Measurements from ENCODE around the gene NFIC. TPM values are rescaled to one million over a fixed set of nuclear protein-coding genes. Genes with fewer than 3 reads are reported as not detected.

The NFIC gene
- total RNA-seq, 1 donor = 42.7 TPM

GRCh38 chr19:3431760-3432397 is 65.5 kb downstream of the NFIC start:
- DNase-seq (ENCODE audit: low read depth) = no peak
- no peak overlapping the region for H3K4me3 ChIP-seq (ENCODE audit: low read depth, low read length)
- TF ChIP-seq, protein P1, sequence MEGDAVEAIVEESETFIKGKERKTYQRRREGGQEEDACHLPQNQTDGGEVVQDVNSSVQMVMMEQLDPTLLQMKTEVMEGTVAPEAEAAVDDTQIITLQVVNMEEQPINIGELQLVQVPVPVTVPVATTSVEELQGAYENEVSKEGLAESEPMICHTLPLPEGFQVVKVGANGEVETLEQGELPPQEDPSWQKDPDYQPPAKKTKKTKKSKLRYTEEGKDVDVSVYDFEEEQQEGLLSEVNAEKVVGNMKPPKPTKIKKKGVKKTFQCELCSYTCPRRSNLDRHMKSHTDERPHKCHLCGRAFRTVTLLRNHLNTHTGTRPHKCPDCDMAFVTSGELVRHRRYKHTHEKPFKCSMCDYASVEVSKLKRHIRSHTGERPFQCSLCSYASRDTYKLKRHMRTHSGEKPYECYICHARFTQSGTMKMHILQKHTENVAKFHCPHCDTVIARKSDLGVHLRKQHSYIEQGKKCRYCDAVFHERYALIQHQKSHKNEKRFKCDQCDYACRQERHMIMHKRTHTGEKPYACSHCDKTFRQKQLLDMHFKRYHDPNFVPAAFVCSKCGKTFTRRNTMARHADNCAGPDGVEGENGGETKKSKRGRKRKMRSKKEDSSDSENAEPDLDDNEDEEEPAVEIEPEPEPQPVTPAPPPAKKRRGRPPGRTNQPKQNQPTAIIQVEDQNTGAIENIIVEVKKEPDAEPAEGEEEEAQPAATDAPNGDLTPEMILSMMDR (IDR thresholded peaks at IDR 0.05; ENCODE audit: insufficient read depth, low read depth, low read length) = no peak

DNA sequence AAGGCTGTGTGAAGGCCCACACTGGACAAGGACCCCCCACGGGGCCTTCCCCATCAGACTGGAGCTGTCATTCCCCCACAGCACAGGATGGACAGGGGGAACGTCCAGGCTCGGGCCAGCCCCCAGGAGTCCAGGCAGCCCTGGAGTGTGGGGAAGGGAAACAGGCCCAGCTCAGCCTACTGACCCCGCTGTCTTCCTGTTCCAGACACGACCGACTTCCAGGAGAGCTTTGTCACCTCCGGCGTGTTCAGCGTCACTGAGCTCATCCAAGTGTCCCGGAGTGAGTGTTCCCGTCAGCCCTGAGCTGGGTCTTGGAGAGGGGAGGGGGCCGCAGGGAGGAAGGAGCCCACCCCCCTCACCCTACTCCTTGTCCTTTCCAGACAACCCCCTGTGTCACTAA is 66.9 kb downstream of the NFIC start:
- TF ChIP-seq, protein P1 (IDR thresholded peaks at IDR 0.05; ENCODE audit: insufficient read depth, low read depth, low read length) = no peak
- no peak overlapping the region for H3K4me3 ChIP-seq (ENCODE audit: low read depth, low read length)
- no peak for DNase-seq (ENCODE audit: low read depth)

GRCh38 chr19:3433805-3434540 is 67.6 kb downstream of the NFIC start:
- H3K4me3 ChIP-seq (ENCODE audit: low read depth, low read length) = no peak overlapping the region
- TF ChIP-seq, protein P1 (IDR thresholded peaks at IDR 0.05; ENCODE audit: insufficient read depth, low read depth, low read length) = no peak
- DNase-seq (ENCODE audit: low read depth) = no peak

DNA sequence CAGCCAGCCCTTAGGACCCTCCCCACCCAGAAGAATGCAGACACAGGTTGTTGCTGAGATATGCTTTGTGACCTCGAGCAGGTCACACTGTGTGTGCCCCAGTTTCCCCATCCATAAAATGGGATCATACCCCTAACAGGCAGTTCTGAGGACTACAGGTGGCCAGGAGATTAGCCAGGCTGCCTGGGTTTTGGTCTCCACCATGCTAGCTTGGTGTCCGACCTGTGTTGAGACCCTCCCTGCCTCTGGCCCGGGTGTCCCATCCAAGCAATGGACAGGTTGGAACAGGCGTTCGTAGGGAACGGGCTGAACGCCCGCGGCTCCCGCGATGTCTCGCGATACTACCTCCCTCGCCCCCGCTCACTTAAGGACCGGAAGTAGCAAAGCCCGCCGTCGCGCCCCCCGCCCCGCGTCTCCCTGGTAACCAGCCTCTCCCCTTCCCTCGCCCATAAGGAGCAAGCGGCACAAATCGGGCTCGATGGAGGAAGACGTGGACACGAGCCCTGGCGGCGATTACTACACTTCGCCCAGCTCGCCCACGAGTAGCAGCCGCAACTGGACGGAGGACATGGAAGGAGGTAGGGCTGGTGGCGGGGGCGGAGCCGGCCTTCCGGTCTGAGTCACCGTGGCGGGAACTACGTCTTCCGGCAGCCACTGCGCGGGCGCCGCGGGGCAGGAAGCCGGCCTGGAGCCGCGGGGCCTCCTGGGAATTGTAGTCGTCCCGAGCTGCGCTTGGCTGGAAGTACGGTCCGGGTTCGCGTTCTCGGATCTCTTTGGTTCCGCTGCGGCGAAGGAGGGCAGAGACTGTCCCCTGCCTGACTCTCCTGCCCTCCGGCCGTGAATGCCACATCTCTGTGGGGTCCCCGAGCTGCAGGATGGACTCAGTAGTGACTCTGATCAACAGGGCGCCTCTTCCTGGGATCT is 68.5 kb downstream of the NFIC start:
- TF ChIP-seq, protein P1 (IDR thresholded peaks at IDR 0.05; ENCODE audit: insufficient read depth, low read depth, low read length) = no peak
- H3K4me3 ChIP-seq (ENCODE audit: low read depth, low read length) = peak overlapping the region; percentile 56
- peak; percentile 96 for DNase-seq (ENCODE audit: low read depth)

DNA sequence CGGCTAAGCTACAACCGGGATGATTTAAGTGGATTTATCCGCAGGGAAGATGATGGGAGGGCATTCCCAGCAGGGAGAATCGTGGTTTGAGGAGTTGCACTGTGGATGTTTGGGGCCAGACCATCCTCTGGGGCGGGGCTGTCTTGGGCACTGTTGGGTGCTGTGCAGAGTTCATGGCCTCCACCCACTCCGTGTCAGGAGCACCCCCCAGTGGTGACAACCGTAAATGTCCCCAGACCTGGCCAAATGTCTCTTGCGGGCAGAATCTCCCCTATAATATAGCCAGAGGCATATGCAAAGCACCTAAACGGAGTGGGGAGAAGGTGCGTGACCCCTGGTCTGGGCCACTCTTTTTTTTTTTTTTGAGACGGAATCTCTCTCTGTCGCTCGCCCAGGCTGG is 73.7 kb downstream of the NFIC start:
- DNase-seq (ENCODE audit: low read depth) = peak; percentile 29

More for the DNA sequence above, 73.7 kb downstream of the NFIC start:
- H3K4me3 ChIP-seq (ENCODE audit: low read depth, low read length) = no peak overlapping the region
- TF ChIP-seq, protein P1 (IDR thresholded peaks at IDR 0.05; ENCODE audit: insufficient read depth, low read depth, low read length) = peak; percentile 55

All from fibroblast of villous mesenchyme (primary cell).